ENCODE data around the gene C1GALT1C1L. TPM values are rescaled to one million over a fixed set of nuclear protein-coding genes. Genes with fewer than 3 reads are reported as not detected.

C1GALT1C1L gene
- total RNA-seq, 4 donors from 2014 or later: 0.96 TPM; not detected in 3

DNA sequence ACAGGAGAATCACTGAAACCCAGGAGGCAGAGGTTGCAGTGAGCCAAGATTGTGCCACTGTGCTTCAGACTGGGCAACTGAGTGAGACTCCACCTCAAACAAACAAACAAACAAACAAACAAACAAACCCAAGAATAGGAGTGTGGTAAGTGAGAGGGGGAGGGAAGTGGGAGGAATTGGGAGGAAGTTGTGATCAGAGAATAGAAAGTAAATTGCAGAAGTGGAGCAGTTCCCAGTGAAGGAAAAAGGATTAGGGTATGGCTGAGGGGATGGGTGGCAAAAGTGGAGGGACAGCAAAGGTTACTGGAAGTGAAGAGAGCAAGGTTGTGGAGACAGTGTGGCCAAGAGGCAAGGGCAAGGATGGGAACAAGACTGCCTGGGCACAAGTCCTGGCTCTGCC is 41.1 kb upstream of the C1GALT1C1L start:
- DNase-seq: no peak
- Histone ChIP-seq H3K36me3 (no peaks in the 10 kb centered on the region), H3K4me1 (no peaks in the 10 kb centered on the region), H3K9me3 (no peaks in the 10 kb centered on the region), H3K27ac (no peak overlapping the region), H3K4me3 (no peak overlapping the region), H3K27me3 (no peaks in the 10 kb centered on the region)
- intact Hi-C loops (cut with DNase I; ENCODE audit: low total_unique reads): no loop called here
- in situ Hi-C loops (cut with MboI; ENCODE audit: low pct_ligation_motif_present in 1 of 4, low pct_unique_long_range_greater_than_20kb in 1 of 4, low sequenced_read_pairs in 3 of 4): no loop called here
- TF ChIP-seq EP300 (IDR thresholded peaks at IDR 0.05; ENCODE audit: low read depth) (no peak), POLR2AphosphoS5 (IDR thresholded peaks at IDR 0.05) (no peak), POLR2A (IDR thresholded peaks at IDR 0.05) (no peak)
- TF ChIP-seq, protein P1, sequence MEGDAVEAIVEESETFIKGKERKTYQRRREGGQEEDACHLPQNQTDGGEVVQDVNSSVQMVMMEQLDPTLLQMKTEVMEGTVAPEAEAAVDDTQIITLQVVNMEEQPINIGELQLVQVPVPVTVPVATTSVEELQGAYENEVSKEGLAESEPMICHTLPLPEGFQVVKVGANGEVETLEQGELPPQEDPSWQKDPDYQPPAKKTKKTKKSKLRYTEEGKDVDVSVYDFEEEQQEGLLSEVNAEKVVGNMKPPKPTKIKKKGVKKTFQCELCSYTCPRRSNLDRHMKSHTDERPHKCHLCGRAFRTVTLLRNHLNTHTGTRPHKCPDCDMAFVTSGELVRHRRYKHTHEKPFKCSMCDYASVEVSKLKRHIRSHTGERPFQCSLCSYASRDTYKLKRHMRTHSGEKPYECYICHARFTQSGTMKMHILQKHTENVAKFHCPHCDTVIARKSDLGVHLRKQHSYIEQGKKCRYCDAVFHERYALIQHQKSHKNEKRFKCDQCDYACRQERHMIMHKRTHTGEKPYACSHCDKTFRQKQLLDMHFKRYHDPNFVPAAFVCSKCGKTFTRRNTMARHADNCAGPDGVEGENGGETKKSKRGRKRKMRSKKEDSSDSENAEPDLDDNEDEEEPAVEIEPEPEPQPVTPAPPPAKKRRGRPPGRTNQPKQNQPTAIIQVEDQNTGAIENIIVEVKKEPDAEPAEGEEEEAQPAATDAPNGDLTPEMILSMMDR (IDR thresholded peaks at IDR 0.05): no peak

DNA sequence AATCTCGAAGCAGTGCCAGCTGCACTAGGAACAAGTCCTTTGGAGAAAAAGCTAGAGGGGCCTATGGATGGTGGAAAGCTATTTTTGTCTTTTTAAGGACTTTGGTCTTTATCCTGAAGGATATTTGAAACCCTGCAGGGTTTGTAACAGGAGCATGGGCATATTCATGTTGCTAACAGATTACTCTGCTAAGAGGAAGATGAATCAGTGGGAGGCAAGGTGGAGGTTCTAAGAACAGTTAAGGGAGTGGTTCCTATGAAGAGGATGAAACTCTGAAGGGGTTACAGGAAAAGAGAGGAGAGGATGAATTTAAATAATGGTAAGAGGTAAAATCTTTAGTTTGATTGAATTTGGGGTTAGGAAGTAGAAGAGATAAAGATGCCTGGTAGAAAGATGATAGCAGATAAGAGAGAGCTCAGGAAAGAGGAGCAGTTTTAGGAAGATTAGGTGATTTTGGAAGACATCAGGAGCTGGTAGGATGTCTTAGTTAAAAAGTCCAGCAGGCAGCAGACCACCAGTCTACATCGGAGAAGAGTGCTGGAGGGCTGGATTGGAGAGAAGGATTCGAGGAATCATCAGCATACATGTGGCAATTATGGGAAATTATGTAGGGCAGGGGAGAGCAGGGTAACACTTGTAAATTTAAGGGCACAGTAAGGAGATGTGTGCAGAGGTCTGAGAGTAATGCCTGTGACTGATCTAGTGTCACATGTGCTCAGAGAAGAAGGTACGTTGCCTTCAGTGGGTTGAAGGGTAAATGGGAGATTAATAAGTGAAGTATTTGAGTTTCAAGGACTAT is 39.3 kb upstream of the C1GALT1C1L start:
- intact Hi-C loops (cut with DNase I; ENCODE audit: low total_unique reads) (no loop called here), in situ Hi-C loops (cut with MboI; ENCODE audit: low pct_ligation_motif_present in 1 of 4, low pct_unique_long_range_greater_than_20kb in 1 of 4, low sequenced_read_pairs in 3 of 4) (no loop called here)
- Histone ChIP-seq H3K9me3 (no peaks in the 10 kb centered on the region), H3K36me3 (no peaks in the 10 kb centered on the region), H3K4me3 (no peak overlapping the region), H3K4me1 (no peaks in the 10 kb centered on the region), H3K27me3 (no peaks in the 10 kb centered on the region), H3K27ac (no peak overlapping the region)
- WGBS, 2 donors (ENCODE audit: low coverage in 1 of 2): 81 to 82% methylated on average over 3 to 4 of the region's 4 CpGs
- TF ChIP-seq EP300 (IDR thresholded peaks at IDR 0.05; ENCODE audit: low read depth): no peak
- no peak for DNase-seq

DNA sequence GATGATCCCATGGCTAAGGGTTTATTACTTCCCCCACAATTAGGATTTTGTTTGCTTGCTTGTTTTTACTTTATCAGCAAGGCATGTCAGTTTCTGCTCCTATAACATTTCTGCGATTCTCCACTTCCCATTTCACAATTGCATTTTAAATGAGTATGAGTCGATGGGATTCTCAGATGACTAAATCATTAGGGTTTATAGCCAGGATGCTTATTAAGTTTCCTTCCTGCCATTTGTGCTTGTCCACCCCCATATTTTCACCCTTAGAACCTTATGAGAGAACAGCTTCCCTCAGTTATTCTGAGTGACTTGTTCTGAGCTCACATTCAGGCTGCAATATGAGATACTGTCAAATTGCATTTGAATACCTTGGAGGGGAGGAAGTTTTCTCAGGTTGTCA is 37.9 kb upstream of the C1GALT1C1L start:
- Histone ChIP-seq H3K27ac (no peak overlapping the region), H3K9me3 (no peaks in the 10 kb centered on the region), H3K4me3 (no peak overlapping the region), H3K4me1 (no peaks in the 10 kb centered on the region), H3K27me3 (no peaks in the 10 kb centered on the region), H3K36me3 (no peaks in the 10 kb centered on the region)
- no peak for DNase-seq
- in situ Hi-C loops (cut with MboI; ENCODE audit: low pct_ligation_motif_present in 1 of 4, low pct_unique_long_range_greater_than_20kb in 1 of 4, low sequenced_read_pairs in 3 of 4): no loop called here
- TF ChIP-seq POLR2AphosphoS5 (IDR thresholded peaks at IDR 0.05) (no peak), EP300 (IDR thresholded peaks at IDR 0.05; ENCODE audit: low read depth) (no peak), POLR2A (IDR thresholded peaks at IDR 0.05) (no peak)
- TF ChIP-seq, protein P1 (IDR thresholded peaks at IDR 0.05): no peak
- intact Hi-C loops (cut with DNase I; ENCODE audit: low total_unique reads): no loop called here
- WGBS, 2 donors (ENCODE audit: low coverage in 1 of 2): 43 to 65% methylated on average over 2 of the region's 2 CpGs

DNA sequence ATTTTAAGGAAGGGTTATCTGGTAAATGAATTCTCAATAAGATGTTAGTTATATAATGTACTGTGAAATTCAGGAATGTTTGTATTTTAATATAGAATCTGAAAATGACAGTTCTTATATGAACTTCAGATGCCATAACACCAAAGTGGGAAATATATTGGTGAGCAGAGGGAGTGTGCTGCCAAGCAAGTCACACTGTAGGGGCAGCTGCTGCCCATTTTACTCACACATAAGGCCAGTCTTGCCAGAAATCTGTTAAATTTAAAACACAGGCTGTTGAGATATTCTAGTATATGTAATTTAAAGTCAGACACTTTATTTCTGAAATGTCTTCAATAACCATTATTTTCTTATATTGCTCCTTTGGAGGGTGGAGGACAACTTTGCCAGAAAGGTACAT is 34.6 kb upstream of the C1GALT1C1L start:
- peaks cover 0 to 4% (median 0%) of the 10 kb centered on the region in 4 donors for H3K4me1 ChIP-seq
- no peak overlapping the region for H3K27ac ChIP-seq
- H3K4me3 ChIP-seq: no peak overlapping the region
- TF ChIP-seq POLR2AphosphoS5 (IDR thresholded peaks at IDR 0.05): no peak
- TF ChIP-seq EP300 (IDR thresholded peaks at IDR 0.05; ENCODE audit: low read depth): no peak
- TF ChIP-seq, protein P1 (IDR thresholded peaks at IDR 0.05): no peak
- TF ChIP-seq POLR2A (IDR thresholded peaks at IDR 0.05): no peak
- in situ Hi-C loops (cut with MboI; ENCODE audit: low pct_ligation_motif_present in 1 of 4, low pct_unique_long_range_greater_than_20kb in 1 of 4, low sequenced_read_pairs in 3 of 4) (no loop called here), intact Hi-C loops (cut with DNase I; ENCODE audit: low total_unique reads) (no loop called here)
- no peaks in the 10 kb centered on the region for H3K9me3 ChIP-seq
- peaks cover 5% of the 10 kb centered on the region for H3K27me3 ChIP-seq
- DNase-seq: no peak
- H3K36me3 ChIP-seq: no peaks in the 10 kb centered on the region

DNA sequence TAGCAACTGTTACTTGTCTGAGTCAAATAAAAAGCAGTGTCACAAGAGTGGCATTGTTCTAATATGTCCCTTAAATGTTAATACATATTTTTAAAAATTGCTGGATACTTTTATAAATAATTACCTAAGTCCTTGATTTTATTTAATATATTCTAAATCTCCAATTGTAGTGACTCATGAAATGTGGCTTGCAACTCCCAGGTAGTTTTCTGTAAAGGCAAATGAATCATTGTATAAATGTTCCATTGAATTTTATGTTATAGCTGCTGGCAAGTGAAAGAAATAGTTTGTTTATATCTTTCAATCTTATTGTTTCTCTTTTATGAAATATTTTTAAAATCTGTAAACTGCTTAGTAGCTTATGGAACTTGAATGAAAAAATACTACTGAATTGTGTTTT is 32.7 kb upstream of the C1GALT1C1L start:
- peaks cover 5% of the 10 kb centered on the region for H3K27me3 ChIP-seq
- intact Hi-C loops (cut with DNase I; ENCODE audit: low total_unique reads) (no loop called here), in situ Hi-C loops (cut with MboI; ENCODE audit: low pct_ligation_motif_present in 1 of 4, low pct_unique_long_range_greater_than_20kb in 1 of 4, low sequenced_read_pairs in 3 of 4) (no loop called here)
- DNase-seq: no peak
- no peak overlapping the region for H3K27ac ChIP-seq
- TF ChIP-seq EP300 (IDR thresholded peaks at IDR 0.05; ENCODE audit: low read depth) (no peak), POLR2A (IDR thresholded peaks at IDR 0.05) (no peak), POLR2AphosphoS5 (IDR thresholded peaks at IDR 0.05) (no peak)
- TF ChIP-seq, protein P1 (IDR thresholded peaks at IDR 0.05): no peak
- peaks cover 0 to 4% (median 0%) of the 10 kb centered on the region in 4 donors for H3K4me1 ChIP-seq
- no peak overlapping the region for H3K4me3 ChIP-seq
- H3K9me3 ChIP-seq: no peaks in the 10 kb centered on the region
- H3K36me3 ChIP-seq: no peaks in the 10 kb centered on the region
